ENCODE results near the gene FOXA3.
"Not testable (repeated sequence)": the region's sequence is repeated elsewhere in the genome, so short reads cannot be mapped to it uniquely, and the experiment has no call there.

FOXA3 gene

DNA sequence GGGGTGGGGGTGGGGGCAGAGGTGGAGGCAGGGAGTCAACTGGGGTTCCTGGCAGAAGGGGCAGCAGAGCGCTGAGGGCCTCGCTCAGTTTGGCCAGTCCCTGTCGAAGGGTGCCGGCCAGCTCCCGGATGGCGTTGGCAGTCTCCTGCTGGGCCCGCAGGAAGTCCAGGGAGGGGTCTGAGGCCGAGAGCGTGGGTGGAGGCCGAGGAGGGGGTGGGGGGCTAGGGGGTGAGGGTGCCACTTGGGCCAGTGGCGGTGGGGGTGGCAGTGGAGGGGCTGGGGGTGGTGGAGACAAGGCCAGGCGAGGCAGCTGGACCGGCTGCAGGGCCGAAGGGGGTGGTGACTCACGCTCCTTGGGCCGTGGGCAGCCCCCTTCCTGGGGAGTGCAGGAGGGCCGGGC is 26.8 kb downstream of the FOXA3 start:
- no peak for DNase-seq (ENCODE audit: low read depth)

- no peak for DNase-seq (ENCODE audit: low read depth)
Observed at GRCh38 chr19:45895519-45895972, 31.4 kb downstream of the FOXA3 start.

- DNase-seq (ENCODE audit: low read depth) = not testable (repeated sequence)
Observed at GRCh38 chr19:45895983-45896599, 32.0 kb downstream of the FOXA3 start.

DNA sequence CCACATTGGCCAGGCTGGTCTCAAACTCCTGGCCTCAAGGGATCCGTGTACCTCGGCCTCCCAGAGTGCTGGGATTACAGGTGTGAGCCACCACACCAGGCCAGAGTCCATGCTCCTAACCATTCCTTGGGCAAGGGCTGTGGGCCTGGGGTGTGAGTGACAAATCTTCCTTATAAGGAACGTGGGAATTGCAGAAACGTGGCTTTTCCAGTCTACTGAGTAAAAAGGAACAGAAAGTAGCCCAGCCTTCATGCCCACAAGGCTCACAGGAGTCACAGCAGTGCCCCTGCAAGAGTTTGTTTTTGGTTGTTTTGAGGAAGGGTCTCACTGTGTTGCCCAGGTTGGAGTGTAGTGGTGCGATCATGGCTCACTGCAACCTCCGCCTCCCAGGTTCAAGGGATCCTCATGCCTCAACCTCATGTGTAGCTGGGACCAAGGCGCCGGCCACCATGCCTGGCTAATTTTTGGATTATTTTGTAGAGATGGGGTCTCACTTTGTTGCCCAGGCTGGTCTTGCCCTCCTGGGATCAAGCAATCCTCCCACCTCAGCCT is 33.2 kb downstream of the FOXA3 start:
- no peak for DNase-seq (ENCODE audit: low read depth)

- DNase-seq (ENCODE audit: low read depth) = no peak
Observed at GRCh38 chr19:45899253-45899652, 35.1 kb downstream of the FOXA3 start.

DNA sequence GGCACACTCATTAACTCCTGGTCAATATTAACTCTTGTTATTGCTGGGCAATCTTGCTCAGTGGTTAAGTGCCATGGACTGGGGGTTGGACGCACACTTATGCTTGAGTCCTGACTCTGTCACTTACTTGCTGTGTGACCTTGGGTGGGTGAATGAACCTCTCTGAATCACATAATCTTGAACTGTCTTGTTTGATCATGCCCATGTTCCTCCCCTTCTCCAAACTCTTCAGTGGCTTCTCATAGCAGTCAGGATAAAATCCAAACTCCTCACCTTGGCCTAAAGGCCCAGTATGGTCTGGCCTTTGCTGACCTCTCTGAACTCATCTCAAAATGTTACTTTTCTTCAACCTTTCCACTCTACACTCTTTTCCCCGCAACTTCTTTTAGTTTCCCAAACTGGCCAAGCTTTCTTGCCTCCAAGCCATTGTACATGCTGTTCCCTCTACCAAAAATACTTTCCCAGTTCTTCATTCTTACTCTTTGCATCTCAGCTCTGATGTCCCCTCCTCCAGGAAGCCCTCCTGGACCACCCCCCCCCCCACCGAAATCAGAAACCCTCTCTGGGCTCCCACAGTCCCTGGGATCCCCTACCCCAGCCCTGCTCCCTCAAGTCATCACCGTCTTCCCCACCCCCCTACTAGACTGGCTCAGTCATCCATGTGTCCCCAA is 35.9 kb downstream of the FOXA3 start:
- no peak for DNase-seq (ENCODE audit: low read depth)

GRCh38 chr19:45900738-45901431 is 36.8 kb downstream of the FOXA3 start:
- no peak for DNase-seq (ENCODE audit: low read depth)

- no peak for DNase-seq (ENCODE audit: low read depth)
Observed at GRCh38 chr19:45901432-45901911, 37.3 kb downstream of the FOXA3 start.

- no peak for DNase-seq (ENCODE audit: low read depth)
Observed at GRCh38 chr19:45901912-45902650, 38.0 kb downstream of the FOXA3 start, which contains the start of gene MYPOP. MYPOP (minus strand) TSS chr19:45902613; CDS start chr19:45901773, 840 bp downstream.

DNA sequence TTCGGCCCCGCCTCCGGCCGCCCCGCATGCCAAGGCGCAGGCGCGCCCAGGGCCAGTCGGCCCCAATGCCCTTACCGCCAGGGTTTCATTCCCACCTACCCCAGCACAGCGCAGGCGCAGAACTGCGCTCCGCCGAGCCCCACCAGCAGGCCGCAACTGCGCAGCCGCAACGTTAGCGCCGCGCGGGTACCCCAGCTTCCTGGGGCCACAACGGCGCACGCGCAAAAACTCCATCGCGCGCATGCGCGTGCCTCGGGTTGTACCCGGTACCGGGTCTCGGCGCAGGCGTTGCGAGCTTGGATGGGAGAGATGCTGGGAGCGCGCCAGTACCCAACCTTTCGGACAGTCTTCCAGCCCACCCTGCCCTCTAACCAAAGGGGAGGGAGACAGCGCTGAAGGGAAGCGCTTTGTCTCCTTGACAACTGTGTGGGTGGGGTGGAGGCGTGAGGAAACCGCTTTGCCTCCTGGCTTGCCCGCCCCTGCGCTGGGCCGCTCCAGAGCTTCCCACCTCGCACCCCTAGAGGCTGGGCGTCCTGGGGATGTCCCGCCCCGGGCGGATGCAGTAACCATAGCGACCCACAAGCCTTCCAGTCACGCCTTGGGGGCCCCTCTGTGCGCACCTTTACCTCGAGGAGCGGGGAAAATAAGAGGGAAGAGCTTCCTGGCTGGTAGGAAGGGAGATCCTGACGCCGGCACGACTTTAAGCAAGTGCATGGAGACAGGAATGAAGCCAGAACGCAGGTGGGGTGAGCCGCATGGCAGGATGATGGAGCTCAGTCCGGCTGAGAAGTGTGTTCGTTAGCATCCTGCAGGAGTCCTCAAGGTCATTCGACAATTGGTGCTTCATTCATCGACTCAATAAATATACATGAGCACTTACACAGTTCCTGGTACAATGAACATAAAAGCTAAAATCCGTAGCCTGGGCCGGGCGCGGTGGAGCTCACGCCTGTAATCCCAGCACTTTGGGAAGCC is 38.8 kb downstream of the FOXA3 start:
- peak; percentile 71 for DNase-seq (ENCODE audit: low read depth)

GRCh38 chr19:45905011-45905410 is 40.9 kb downstream of the FOXA3 start:
- DNase-seq (ENCODE audit: low read depth) = no peak

DNA sequence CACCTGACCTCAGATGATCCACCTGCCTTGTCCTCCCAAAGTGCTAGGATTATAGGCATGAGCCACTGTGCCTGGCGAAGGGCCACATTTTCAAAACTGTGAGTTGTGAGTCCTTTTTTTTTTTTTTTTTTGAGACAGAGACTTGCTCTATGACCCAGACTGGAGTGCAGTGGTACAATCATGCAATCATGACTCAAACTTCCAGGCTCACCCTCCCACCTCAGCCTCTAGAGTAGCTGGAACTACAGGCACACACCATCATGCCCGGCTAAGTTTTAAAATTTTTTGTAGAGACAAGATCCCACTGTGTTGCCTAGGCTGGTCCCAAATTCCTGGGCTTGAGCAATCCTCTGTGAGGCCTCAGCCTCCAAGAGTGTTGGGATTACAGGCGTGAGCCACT is 42.1 kb downstream of the FOXA3 start:
- DNase-seq (ENCODE audit: low read depth) = no peak

DNA sequence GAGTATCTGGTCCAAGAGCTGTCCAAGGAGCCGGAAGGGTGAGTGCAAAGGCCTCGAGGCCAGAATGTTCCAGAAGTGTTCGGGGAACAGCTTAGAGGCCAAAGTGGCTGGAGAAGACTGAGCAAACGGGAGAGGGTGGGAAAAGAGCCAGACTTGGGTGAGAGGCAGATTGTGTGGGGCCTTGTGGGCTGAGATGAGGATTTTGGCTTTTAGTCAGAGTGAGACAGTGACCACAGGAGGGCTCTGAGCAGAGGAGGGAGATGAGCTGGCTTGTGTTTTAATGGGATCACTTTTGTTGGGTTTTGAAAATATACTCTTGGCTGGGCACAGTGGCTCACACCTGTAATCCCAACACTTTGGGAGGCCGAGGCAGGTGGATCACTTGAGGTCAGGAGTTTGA is 44.8 kb downstream of the FOXA3 start:
- no peak for DNase-seq (ENCODE audit: low read depth)

- DNase-seq (ENCODE audit: low read depth) = no peak
Observed at GRCh38 chr19:45911291-45911690, 47.2 kb downstream of the FOXA3 start.

DNA sequence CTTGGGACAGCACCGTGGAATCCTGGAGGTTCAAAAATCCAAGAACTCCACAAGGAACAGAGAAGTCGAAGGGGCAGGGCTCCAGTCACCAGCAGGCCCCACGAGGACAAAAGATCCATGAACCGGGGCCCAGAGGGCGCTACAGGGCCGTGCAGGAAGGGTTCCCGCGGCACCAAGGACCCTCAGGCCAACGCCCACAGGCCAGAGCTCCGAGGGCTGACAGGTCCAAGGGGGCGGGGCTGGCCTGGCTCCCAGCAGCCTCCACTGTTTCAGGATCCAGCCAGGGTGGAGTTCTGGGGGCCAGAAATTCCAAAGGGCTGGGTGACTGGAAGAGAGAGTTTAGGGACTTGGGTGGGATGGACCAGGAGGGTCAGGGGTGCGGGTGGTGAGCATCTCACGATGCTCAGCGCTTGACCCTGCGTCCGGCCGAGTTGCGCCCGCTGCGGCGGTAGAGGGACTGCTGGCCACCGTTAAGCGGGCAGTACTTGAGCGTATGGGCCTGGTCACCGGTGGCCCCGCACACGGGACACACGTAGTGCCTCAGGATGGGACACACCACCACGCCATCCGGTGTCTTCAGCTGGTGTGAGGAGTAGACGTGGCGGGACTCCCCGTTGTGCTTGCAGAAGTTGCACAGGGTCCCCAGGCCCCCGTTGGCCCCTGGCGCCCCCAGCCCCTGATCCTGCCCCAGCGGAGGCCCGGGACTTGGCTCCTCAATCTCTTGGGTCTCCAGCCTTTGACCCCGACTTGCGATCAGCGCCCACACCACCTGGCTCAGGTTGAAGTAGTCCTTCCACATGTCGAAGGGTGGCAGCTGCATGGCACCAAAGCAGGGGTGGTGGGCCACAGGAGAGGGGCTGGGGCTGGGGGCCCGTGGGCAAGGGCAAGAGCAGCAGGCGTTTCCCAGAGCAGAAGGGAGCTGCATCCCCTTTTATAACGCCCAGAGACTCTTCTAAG is 50.0 kb downstream of the FOXA3 start, which contains the start of gene NANOS2:
Gene NANOS2, minus strand, starts transcription at position 905 of the 957 bp plus-strand sequence. Its CDS starts 85 bp downstream, at position 820.
- DNase-seq (ENCODE audit: low read depth) = no peak

- no peak for DNase-seq (ENCODE audit: low read depth)
Observed at GRCh38 chr19:45917421-45918091, 53.4 kb downstream of the FOXA3 start.

DNA sequence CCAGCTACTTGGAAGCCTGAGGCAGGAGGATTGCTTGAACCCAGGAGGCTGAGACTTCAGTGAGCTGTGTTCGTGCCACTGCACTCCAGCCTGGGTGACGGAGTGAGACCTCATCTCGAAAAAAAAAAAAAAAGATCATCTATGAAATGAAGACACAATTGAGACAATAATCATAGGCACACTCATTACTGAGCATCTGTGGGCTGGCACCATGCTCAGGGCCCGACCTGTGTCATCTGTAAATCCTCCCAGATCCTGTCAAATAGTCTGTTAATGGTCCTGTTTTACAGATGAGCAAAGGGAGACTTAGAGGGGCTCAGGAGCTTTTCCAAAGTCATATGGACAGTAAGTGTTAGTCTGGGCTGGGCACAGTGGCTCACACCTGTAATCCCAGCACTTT is 54.6 kb downstream of the FOXA3 start:
- DNase-seq (ENCODE audit: low read depth) = no peak

- DNase-seq (ENCODE audit: low read depth) = no peak
Observed at GRCh38 chr19:45919678-45920077, 55.6 kb downstream of the FOXA3 start.

GRCh38 chr19:45920458-45920857 is 56.3 kb downstream of the FOXA3 start:
- no peak for DNase-seq (ENCODE audit: low read depth)
